Myocyte (in vitro differentiated cells): ENCODE results near the gene CELA2B. TPM values are rescaled to one million over a fixed set of nuclear protein-coding genes. Genes with fewer than 3 reads are reported as not detected.
A peak's percentile ranks its signal among the peaks of the same experiment; 100 is the strongest.
"Not testable (repeated sequence)": the region's sequence is repeated elsewhere in the genome, so short reads cannot be mapped to it uniquely, and the experiment has no call there.

Source experiments
- DNase-seq: peaks from one replicate; pipeline ENCODE4 v3.0.0-alpha.2; 2012; ENCODE audit warnings: low read depth
- polyA plus RNA-seq: library from polyadenylated mRNA; unstranded; fragments of >200 nt; gene quantifications from one replicate; pipeline ENCODE4 v1.2.1, GENCODE V29; 2012; ENCODE audit warnings: missing spikeins
- total RNA-seq: library from RNA; depleted of rRNA; stranded (reverse); fragments of >200 nt; gene quantifications from 2 replicates; pipeline ENCODE4 v1.2.3, GENCODE V29; 2014

CELA2B gene
- 0.78 and 3.7 TPM in 2 replicates for total RNA-seq
- polyA plus RNA-seq, result 1.5 TPM

DNA sequence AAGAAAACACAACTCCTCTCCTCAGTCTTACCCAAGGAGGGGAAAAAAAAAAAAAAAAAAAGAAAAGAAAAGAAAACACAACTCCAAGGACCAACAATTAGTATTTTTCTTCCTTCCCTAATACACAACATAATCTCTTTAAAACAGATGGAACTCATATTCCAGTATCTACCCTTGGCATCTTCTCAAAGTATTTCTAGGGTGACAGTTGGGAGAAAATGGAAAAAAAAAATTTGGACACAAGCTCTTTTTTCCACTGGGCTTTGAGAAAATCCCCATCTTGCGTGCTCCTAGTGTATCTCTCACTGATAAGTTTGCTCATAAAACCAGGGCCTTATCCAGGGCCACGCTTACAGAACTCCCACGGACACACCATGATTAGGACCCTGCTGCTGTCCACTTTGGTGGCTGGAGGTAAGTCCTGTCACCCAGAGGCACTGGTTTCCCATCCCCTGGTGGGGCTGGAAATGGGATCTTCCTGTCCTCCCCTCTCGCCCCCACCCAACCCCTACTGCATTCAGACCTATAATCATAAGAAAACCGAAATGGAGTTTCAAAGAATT lies at the start of gene CELA2B:
Gene CELA2B, plus strand, starts transcription at position 353 of the 563 bp plus-strand sequence. Its CDS starts 22 bp downstream, at position 375.
- DNase-seq, result no peak

DNA sequence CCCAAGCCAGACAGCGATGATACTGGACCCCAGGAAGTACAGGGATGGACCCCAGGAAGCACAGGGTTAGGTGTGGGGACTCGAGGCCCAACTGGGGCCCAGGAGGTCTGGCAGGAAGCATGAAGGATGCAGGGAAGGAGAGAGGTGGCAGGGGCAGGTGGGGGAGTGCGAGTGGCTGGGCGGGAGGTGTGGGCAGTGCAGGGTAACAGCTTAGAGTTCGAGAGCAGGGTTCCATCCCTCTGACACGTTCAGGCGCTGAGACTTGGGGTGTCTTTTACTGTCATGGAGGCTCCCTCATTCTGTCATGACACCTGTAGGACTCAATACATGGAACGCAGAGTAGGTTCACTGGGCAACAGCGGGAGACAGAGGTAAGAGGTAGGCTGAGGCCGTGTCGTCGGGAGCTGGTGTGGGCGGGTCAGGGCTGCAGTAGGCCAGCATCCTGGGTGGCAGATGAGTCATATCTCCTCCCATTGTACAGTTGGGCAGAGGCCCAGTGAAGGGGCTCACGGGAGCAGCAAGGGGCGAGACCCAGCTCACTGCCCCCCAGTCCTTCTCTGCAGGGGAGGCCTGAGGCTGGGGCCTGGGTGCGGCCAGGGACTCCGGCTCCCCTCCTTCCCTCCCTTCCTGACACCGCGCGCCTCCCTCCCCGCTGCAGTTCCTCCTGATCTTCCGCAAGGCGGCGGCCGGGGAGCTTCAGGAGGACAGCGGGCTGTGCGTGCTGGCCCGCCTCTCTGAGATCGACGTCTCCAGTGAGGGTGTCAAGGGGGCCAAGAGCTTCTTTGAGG lies 49.2 kb upstream of the CELA2B start:
- DNase-seq, result no peak

DNA sequence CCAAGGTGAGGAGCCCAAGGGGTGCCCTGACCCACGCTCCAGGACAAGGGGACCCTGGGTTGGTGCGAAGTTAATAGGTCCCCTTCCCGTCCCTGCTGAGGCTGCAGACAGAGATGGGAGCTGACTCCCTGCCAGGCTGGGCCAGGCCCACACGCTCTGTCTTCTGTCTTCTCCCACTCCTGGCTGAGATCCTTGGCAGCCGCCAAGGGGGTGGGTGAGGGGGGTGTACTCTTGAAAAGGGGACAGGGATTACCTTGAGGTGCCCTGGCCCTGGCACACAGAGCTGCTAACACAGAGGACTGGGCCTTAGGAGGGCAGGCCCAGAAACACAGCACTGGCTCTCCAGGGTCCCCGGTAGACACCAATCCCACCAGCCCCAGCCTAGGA lies 48.6 kb upstream of the CELA2B start:
- no peak for DNase-seq

DNA sequence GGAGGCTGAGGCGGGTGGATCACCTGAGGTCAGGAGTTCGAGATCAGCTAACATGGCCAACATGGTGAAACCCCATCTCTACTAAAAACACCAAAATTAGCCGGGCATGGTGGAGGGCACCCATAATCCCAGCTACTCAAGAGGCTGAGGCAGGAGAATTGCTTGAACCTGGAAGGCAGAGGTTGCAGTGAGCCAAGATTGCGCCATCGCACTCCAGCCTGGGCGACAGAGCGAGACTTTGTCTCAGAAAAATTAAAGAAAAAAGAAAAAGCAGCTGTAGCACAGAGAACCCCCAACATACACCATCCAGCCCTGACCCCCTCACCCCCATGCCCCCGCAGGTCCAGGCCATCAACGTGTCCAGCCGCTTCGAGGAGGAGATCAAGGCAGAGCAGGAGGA lies 47.7 kb upstream of the CELA2B start:
- DNase-seq, result not testable (repeated sequence)

DNA sequence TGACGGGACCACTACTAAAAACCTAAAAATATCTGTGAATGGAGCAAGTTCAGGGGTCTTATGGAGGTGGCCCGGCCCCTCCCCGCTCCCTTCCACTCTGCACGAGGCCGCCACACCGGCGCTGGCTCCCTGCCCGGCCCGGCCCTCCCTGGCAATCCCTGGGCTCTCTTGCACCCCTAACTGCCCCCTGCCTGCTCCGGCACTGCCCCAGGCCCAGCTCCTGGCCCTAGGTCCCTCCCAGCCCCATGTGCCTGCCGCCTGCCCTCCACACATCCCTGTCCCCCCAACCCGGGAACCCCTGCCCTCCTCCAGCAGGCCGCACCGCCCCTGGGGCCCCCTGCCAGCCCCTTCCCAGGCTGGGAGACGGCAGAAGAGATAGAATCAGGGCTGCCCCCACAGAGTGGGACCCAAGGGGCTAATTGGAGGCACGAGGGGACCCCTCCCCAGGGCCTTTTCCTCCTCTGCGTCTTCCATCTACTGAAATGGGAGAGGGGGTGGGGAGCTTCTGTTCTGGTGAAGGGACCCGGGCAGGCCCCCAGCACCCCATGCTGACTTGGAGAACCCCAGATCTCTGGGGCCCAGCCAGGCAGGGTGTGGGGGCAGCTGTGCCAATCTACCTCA lies 47.0 kb upstream of the CELA2B start:
- no peak for DNase-seq

DNA sequence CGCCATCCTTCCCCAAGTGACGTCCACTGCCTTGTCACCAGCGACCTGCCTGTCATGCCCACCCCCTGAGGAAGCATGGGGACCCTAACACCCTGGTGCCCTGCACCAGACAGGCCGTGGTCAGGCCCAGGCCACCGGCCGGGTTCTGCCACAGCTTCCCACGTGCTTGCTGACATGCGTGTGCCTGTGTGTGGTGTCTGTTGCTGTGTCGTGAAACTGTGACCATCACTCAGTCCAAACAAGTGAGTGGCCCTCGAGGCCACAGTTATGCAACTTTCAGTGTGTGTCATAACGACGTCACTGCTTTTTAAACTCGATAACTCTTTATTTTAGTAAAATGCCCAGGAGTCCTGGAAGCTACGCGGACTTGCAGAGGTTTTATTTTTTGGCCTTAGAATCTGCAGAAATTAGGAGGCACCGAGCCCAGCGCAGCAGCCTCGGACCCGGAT lies 46.2 kb upstream of the CELA2B start:
- no peak for DNase-seq

DNA sequence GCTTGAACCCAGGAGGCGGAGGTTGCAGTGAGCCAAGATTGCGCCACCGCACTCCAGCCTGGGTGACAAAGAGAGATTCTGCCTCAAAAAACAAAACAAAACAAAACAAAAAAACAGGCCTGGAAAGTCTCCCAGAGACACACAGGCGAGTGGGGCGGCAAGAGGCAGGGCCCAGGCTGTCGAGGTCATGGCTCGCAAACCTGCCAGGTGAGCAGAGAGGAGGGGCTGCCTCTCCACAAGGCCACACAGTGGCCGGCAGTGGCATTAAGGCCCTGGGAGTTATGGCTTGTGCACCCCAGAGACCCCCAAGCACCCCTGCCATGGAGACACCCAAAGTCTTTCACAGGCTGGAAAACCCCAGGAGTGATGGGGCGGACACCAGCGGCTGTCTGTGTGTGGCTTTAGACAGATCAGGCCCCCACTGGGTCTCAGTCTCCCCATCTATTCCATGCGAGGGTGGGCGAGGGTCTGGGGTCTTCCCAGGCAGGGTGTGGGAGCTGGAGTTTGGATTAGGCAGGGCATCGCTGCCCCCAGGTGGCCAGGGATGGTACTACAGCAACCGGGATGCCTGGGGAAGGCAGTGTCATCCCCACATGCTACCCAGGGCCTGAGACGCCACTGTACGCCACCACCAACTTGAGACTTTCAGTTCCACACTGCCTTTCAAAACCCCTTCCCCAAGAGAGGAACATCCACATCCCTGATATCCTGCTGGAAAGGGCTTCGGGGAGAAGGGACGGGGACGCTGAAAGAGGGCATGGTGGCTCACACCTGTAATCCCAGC lies 44.9 kb upstream of the CELA2B start:
- peak; percentile 66 for DNase-seq

DNA sequence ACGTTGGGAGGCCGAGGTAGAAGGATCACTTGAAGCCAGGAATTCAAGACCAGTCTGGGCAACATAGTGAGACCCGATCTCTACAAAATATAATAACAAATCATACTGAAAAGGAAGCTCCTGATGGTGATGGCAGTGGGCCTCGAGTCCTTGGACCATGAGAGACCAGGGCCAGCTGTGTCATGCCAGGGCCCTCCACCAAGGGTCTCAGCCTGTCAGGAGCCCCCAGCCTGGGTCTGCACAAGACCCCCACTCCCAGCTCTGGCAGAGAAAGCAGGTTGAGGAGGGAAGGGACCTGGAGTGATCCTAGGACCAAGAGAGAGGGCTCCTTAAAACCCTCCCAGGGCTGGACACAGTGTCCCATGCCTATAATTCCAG lies 44.3 kb upstream of the CELA2B start:
- no peak for DNase-seq

DNA sequence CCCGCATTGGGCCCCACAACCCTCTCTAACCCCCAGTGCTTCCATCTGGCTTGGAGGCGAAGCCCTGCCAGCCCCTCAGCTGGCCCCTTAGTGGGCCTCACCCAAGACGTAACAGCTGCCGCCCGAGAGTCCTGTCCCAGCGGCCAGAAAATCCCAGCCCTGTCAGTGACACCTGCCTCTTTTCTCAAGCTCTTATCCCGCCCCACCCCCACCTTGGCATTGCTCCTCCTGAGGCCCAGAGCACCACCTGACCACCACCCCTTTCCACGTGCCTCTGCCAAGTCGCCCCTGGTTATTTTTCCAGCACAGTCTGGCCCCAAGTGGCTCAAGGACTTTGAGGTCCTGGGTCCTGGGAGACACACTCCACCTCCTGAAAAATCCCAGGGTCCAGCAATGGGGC lies 43.6 kb upstream of the CELA2B start:
- DNase-seq, result peak; percentile 97

DNA sequence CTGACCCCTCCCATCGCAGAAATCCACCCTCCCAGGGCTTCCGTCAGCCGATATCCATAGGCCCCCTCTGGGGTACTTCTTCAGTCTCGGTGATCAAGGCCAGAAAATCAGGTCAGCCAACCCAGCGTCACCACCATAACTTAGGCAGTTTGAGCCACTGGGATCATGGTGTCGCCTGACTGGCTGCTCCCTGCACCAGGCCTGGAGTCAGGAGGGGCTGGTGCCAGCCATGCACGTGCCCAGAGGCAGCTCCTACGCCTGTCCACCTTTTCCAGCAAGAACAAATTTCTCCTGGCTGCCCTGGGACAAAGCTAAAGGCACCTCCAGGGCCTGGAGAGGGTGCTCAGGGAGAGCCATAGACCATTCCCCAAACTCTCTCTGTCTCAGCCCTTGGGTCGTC lies 42.4 kb upstream of the CELA2B start:
- DNase-seq, result no peak

DNA sequence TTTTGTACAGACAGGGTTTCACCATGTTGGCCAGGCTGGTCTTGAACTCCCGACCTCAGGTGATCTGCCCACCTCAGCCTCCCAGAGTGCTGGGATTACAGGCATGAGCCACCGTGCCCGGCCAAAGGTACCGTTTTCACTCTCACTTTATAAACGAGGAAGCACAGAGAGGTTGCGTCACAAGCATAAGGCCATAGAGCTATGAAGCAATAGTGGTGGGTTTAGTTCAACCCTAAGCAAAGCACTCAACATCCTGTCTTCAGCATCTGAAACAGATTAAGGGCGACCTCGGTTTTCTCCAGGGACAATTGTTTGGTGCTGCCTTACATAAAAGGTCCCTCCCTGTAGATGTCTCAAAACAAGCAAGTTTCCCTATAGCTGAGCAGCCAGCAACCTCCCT lies 41.2 kb upstream of the CELA2B start:
- not testable (repeated sequence) for DNase-seq

DNA sequence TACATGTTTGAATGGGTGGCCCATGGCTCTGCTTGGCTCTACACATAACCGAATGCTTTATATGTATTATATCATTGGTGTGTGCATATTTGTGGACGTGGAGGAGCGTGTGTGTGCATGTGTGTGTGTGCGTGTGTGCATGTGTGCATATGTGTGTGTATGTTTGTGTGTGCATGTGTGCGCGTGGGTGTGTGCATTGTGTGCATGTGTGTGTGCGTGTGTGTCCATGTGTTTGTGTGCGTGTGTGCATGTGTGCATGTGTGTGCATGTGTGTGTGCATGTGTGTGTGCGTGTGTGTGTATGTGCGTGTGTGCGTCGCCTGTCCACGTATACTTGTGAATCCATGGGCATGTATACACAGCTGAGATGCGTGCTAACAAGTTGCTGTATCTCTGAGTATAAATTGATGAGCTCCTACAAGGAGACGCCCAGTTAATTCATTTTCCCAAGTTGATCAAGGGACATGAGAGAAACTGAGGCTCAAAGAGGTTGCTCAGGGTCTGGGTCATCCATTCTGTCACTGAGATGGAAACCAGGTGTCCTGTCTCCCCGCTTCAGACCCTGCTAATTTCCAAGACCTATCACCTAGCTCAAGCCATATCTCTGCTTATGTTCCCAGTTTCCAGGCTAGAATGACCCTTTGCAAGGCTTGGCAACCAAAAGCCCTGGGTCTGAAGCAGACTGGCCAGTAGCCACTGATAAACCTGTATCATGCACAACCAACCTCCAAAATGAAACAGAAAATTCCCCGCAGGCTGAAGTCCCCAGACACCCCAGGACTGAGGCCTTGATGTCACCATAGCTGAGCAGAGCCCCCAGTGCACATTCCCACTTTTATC lies 40.4 kb upstream of the CELA2B start:
- DNase-seq, result no peak

DNA sequence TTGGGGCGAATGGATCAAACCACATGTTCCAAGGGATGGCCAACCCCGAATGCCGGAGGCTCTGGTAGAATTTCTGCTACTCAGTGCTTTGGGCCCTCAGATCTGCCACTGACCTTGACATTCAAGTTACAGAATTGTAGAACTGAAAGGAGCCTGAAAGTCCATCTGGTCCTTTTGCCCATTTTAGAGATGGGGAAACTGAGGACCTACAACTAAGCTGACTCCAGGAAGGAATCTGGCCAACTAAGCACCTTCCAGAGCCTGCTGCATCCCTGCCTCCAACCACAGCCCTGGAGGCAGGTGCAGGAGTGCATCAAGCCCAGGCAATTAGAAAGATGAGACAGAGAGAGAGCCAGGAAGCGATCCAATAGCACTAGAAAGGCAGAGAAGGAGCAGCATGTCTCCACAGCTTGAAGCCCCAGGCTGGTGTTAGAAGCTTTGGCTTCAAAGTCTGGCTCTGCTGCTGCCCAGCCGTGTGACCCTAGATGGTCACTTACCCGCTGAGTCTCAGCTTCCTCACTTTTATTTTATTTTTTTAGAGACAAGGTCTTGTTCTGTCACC lies 38.9 kb upstream of the CELA2B start:
- no peak for DNase-seq

DNA sequence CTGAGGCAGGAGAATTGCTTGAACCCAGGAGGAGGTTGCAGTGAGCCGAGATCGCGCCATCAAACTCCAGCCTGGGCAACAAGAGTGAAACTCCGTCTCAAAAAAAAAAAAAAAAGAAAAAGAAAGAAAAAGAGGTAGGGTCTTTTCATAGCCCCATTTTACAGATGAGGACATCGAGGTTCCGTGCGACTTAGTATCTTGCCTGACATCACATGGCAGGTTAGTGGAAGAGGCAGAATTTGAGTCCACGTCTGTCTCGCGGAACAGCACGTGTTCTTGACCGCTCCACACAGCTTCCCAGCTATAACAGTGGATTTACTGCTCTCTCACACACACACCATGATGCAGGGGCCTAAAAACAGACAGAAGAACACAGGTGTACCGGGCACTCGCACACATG lies 36.6 kb upstream of the CELA2B start:
- DNase-seq, result no peak

DNA sequence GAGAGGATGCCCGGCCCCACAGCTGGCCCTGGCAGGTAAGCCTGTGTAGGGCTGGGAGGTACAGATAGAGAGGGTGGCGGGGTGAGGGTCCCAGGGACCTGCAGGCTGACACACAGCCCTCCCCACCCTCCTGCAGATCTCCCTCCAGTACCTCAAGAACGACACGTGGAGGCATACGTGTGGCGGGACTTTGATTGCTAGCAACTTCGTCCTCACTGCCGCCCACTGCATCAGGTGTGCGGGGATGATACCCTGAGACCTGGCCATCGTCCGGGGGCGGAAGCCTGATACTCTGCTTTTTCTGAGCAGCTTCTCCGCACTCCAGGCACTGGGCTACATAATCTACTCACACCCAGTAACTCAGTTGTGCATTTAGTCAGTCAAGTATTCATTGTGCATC lies 35.5 kb upstream of the CELA2B start:
- no peak for DNase-seq

DNA sequence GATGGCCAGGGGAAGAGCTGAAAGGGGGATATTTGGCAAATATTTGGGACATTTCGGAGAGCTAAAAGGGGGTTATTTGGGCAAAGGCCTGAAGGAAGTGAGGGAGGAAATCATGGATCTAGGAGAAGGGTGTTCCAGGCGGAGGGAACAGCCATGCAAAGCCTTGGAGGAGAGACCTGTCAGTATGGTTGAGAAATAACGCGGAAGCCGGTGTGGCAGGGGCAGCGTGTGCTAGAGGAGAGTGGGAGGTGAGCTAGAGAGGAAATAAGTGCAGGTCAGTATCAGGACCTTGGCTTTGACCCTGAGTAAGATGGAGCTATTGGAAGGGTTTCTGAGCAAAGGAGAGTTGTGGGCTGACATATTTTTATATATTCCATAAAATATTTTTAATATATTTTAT lies 34.7 kb upstream of the CELA2B start:
- DNase-seq, result no peak

DNA sequence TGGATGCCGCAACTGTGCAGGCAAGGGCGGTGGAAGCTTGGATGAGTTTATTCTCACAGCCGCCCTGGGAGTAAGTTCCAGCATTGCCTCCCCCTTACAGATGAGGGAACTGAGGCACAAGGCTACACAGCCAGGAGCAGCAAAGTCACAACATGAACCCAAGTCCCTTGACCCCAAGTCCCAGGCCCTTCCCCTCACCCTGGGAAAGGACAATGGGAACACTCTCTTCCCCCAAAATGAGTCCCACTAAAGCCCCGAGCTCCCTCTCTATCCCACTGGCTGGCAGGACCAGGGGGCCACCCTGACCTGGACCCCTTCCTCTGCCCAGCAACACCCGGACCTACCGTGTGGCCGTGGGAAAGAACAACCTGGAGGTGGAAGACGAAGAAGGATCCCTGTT lies 33.8 kb upstream of the CELA2B start:
- DNase-seq, result no peak

DNA sequence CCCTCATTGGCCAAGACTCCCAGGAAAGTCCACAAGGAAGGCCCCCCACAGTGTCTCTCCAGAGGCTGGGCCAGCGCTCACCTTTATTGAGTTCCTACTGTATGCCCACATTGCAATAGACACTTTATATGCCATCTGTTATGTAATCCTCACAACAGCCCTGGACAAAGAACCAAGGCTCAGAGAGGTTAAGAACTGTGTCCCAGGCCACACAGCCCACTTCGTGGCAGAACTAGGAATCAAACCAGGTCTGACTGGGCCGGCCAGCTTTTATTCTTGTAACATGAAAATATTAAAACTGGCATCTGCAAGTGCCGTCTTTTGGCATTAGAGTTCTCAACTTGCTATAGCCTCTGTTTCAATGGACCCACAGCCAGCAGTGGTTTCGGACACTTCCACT lies 33.1 kb upstream of the CELA2B start:
- DNase-seq, result no peak

DNA sequence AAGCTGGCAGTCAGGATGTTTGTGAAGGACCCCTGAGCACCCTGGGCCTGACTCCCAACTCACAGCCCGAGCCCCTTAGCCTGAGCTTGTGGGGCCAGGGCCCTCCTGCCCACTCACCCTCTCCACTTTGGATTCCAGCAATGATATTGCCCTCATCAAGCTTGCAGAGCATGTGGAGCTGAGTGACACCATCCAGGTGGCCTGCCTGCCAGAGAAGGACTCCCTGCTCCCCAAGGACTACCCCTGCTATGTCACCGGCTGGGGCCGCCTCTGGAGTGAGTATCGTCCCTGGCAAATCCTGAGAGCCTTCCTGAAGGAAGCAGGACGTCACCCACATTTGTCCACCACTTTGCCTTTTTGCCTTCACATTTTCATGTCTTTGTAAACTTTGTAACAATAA lies 32.6 kb upstream of the CELA2B start:
- peak; percentile 47 for DNase-seq
